ENCODE measurements around the gene SCRN1. TPM values are rescaled to one million over a fixed set of nuclear protein-coding genes. Genes with fewer than 3 reads are reported as not detected.

Gene SCRN1
- total RNA-seq, 2 experiments from 2014 or later = 3.8 to 4.4 TPM

DNA sequence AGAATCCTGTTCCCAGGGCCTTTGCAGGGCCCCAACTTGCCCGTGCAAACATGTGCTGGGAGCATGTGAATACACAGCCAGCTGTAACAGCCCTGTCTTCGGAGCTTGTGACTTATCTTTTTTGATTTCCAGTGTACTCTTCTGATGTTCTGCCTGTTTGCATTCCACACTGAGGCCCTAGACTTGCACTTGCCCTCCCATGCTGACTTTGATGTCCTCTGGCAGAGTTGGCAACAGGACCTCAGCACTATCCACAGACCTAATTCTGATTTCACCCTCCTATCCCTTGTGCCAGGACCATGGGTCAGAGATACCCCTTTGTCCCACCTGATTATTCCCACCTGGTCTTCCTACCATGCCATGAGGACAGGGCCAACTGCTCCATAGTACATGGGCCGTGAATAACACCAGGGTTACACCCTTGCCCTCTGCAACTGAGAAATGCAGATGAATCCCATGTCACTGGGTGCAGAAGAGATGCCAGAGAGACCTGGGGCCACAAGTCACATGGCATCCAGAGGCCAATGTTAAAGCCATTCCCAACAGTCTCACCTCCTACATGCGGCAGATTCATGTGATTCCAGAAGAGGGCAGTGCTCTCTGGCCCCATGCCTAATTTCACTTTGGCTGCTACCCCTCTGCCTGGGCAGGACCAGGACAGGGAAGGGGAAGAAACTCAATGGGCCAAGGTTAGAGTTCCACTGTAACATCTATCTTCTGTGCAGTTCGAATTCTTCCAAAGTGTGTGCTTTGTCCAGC lies 43.0 kb downstream of the SCRN1 start:
- ATAC-seq (no peak), DNase-seq (no peak)
- POLR2A ChIA-PET = no interaction called here
- Mint-ChIP-seq H3K36me3 (ENCODE audit: low read depth) (no peaks in the 10 kb centered on the region), H3K27me3 (peaks cover 1% of the 10 kb centered on the region), H3K27ac (no peak overlapping the region), H3K4me3 (no peak overlapping the region), H3K9me3 (ENCODE audit: low read depth) (no peaks in the 10 kb centered on the region), H3K4me1 (no peaks in the 10 kb centered on the region)
- intact Hi-C loops (cut with DNase I, micrococcal nuclease) = no loop called here
- CTCF ChIA-PET = interaction anchor here (0.6 to 1.6 kb wide), 4 partner anchors 25 to 449 kb away, joined by 3 to 6 read pairs (median 4); no protein-coding TSS in a partner anchor

DNA sequence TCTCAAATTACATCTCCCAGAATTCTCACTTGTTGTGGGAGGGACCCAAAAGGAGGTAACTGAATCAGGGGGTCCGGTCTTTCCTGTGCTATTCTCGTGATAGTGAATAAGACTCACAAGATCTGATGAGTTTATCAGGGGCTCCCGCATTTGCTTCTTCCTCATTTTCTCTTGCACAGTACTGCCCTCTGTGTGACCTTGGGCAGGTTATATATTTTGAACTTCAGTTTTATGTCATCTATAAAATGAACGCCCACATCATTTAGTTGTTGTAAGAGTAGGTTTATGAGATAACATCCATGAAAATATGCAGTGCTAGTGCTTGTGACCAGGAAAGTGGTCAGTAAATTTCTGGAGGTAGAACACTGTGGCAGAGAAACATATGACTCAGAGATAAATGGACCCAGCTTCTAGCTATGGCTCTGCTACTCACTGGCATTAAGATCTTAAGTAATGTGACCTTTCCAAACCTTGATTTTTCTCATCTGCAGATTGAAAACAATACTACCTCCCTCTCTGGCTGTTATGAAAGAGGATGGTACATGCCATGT lies 44.3 kb downstream of the SCRN1 start:
- Mint-ChIP-seq H3K4me1 (no peaks in the 10 kb centered on the region), H3K36me3 (ENCODE audit: low read depth) (no peaks in the 10 kb centered on the region), H3K4me3 (no peak overlapping the region), H3K27ac (no peak overlapping the region), H3K9me3 (ENCODE audit: low read depth) (no peaks in the 10 kb centered on the region), H3K27me3 (no peaks in the 10 kb centered on the region)
- CTCF ChIA-PET = interaction anchor here (0.6 to 1.6 kb wide), 4 partner anchors 24 to 1174 kb away, joined by 3 to 4 read pairs (median 3); no protein-coding TSS in a partner anchor
- intact Hi-C loops (cut with DNase I, micrococcal nuclease) = no loop called here
- POLR2A ChIA-PET = no interaction called here
- ATAC-seq (no peak), DNase-seq (no peak)

DNA sequence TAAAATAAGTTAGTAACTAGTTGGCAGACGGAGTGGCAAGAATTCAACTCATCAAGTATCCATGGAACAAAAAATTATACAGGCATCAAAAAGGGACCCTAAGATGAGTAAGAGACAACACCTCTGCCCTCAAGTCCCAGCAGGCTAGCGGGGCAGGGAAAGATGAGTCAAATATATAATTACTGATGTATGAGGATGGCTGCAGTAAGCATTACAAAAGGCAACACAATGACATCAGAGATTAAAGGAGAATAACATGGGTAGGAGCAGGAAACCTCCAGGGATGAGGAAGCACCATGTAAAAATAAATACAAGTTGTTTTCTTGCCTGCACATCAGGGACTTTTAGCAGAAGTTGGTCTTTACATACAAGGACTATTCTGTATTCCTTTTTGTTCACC lies 49.4 kb downstream of the SCRN1 start:
- no peaks in the 10 kb centered on the region for H3K36me3 Mint-ChIP-seq (ENCODE audit: low read depth)
- H3K4me1 Mint-ChIP-seq = no peaks in the 10 kb centered on the region
- DNase-seq (no peak), ATAC-seq (no peak)
- ChIA-PET CTCF (interaction anchor here (0.6 kb wide), 1 partner anchor 18 kb away, joined by 3 read pairs; no protein-coding TSS in a partner anchor), POLR2A (no interaction called here)
- H3K4me3 Mint-ChIP-seq = no peak overlapping the region
- intact Hi-C loops (cut with DNase I, micrococcal nuclease) = no loop called here
- H3K27me3 Mint-ChIP-seq = no peaks in the 10 kb centered on the region
- no peak overlapping the region for H3K27ac Mint-ChIP-seq
- H3K9me3 Mint-ChIP-seq (ENCODE audit: low read depth) = no peaks in the 10 kb centered on the region

DNA sequence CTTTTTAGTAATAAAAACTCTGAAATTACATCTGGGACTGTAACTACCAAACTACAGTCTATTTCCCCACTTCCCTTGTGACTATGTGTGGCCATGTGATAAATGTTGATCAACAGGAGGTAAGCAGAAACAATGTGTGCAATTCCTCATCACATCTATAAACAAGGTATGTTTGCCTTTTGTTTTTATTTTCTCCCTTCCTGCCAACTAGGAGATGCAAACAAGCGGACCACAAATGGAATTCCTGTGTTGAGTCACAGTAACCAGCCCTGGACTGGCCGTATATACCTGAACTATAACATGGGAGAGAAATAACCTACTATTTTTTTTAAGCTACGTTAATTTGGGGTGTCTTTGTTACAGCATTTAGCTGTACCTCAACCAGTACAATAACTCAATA lies 52.5 kb downstream of the SCRN1 start:
- CTCF ChIA-PET = no interaction called here

DNA sequence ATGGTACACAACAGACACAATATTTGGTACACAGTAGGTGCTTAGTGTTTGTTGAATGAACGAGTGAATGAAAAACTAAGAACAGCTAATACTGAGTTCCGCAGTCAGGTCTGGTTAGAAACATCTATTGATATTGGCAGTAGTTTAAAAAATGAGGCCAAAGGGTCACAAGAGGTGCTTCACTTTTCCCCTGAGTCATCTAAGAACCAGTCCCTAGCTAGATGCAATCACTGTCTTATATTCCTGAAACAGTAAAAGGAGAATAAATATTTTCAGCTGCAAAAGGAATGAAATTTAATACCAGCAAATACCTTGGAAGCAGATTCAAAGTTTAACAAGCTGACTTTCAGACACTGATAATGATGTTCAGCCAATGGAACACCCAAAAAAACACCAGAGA lies 54.5 kb downstream of the SCRN1 start:
- no peak for ATAC-seq
- Mint-ChIP-seq H3K9me3 (ENCODE audit: low read depth) (no peaks in the 10 kb centered on the region), H3K27me3 (no peaks in the 10 kb centered on the region), H3K27ac (no peak overlapping the region), H3K4me3 (no peak overlapping the region), H3K4me1 (no peaks in the 10 kb centered on the region), H3K36me3 (ENCODE audit: low read depth) (no peaks in the 10 kb centered on the region)
- POLR2A ChIA-PET = no interaction called here
- DNase-seq = no peak
- CTCF ChIA-PET = interaction anchor here (0.9 to 1.3 kb wide), 2 partner anchors 11 to 14 kb away, joined by 3 to 6 read pairs; no protein-coding TSS in a partner anchor
- intact Hi-C loops (cut with DNase I, micrococcal nuclease) = no loop called here

More for the DNA sequence above, 52.5 kb downstream of the SCRN1 start:
- POLR2A ChIA-PET = no interaction called here
- Mint-ChIP-seq H3K4me1 (no peaks in the 10 kb centered on the region), H3K4me3 (no peak overlapping the region), H3K27me3 (no peaks in the 10 kb centered on the region), H3K9me3 (ENCODE audit: low read depth) (no peaks in the 10 kb centered on the region), H3K27ac (no peak overlapping the region), H3K36me3 (ENCODE audit: low read depth) (no peaks in the 10 kb centered on the region)
- DNase-seq (no peak), ATAC-seq (no peak)
- intact Hi-C loops (cut with DNase I, micrococcal nuclease) = no loop called here

DNA sequence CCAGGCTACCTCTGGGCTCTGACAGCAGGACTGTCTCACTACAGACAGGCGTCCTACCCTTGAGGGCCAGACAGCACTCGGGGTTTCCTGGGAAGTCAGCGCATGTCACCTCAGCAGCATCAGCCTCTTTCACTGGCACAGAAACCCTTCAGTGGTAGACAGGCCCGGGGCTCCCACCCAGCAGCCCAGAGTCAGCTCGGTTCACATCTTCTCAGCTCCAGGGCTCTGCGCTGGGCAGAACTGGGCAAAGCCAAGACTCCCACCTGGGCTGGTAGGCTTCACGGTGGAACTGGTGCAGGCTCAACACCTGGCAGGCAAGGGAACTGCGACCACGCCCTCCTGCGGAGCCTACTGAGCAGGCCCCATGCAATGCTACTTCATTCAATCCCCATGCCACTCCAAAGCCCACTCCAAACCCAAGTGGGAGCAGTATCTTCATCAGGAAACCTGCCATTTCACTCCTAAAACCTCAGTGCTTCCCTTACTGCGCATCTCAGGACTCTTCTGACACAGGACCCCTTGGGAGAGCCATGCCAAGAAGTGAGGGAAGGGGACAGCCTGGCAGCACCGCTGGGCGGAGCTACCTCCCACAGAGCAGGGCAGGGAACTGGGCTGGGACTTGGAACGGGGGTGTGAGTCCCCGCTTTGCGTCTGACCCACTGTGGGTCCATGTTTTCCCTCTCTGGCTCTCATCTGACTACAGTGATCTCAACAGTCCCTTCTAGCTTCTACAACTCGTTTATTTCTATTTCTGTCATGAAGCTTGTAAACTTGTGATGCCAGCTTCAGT lies 60.4 kb downstream of the SCRN1 start:
- Mint-ChIP-seq H3K27ac (no peak overlapping the region), H3K9me3 (ENCODE audit: low read depth) (no peaks in the 10 kb centered on the region), H3K4me3 (no peak overlapping the region), H3K36me3 (ENCODE audit: low read depth) (peaks cover 2% of the 10 kb centered on the region), H3K4me1 (peaks cover 6% of the 10 kb centered on the region), H3K27me3 (no peaks in the 10 kb centered on the region)
- ATAC-seq (no peak), DNase-seq (no peak)
- CTCF ChIA-PET = interaction anchor here (1.4 kb wide), 1 partner anchor 8 kb away, joined by 5 read pairs; no protein-coding TSS in a partner anchor
- intact Hi-C loops (cut with DNase I, micrococcal nuclease) = no loop called here
- POLR2A ChIA-PET = no interaction called here

DNA sequence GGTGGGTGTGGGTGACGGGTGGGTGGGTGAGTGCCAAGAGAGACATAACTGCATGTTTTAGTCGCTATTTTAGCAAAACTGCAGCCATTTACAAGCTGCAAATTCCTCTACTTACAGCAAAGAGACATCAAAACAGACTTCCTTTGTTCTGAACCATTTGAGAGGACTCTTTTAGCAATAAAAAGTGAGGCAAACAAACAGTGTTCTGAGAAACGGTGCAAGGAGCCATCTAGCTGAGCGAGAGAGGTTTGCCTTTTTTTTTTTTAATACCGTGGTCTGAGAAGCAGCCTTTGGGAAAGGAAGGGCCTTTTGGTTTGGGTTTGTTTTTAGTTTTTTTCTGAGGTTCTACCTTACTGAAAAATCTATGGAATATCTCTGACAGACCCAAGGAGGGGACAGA lies 62.9 kb downstream of the SCRN1 start:
- H3K4me1 Mint-ChIP-seq = peaks cover 6% of the 10 kb centered on the region
- peaks cover 2% of the 10 kb centered on the region for H3K36me3 Mint-ChIP-seq (ENCODE audit: low read depth)
- ATAC-seq (no peak), DNase-seq (no peak)
- no peak overlapping the region for H3K27ac Mint-ChIP-seq
- ChIA-PET POLR2A (no interaction called here), CTCF (no interaction called here)
- H3K4me3 Mint-ChIP-seq = no peak overlapping the region
- H3K27me3 Mint-ChIP-seq = no peaks in the 10 kb centered on the region
- H3K9me3 Mint-ChIP-seq (ENCODE audit: low read depth) = no peaks in the 10 kb centered on the region
- intact Hi-C loops (cut with DNase I, micrococcal nuclease) = no loop called here

DNA sequence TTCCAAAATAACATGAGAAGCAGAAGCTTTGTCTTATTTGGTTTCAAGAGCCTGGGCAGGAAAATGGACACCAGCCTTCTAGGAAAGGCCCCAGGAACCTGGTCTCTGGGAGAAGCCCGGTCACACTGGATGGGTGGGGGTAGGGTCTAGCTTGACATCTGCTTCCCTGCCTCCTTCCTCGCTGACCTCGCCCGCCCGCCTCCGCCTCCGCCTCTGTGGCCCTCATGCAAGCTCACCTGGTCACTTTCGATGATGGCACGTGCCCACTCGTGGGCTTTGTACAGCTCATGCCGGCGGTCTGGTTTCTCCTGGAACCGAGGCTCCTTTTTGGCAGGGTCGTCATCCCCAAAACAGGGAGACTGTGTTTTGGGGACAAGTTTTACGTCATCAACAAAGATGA lies 63.4 kb downstream of the SCRN1 start:
- ChIA-PET CTCF (no interaction called here), POLR2A (no interaction called here)
- no peaks in the 10 kb centered on the region for H3K27me3 Mint-ChIP-seq
- no peak overlapping the region for H3K4me3 Mint-ChIP-seq
- DNase-seq (no peak), ATAC-seq (no peak)
- intact Hi-C loops (cut with DNase I, micrococcal nuclease) = no loop called here
- no peaks in the 10 kb centered on the region for H3K9me3 Mint-ChIP-seq (ENCODE audit: low read depth)
- peaks cover 2% of the 10 kb centered on the region for H3K36me3 Mint-ChIP-seq (ENCODE audit: low read depth)
- peaks cover 6% of the 10 kb centered on the region for H3K4me1 Mint-ChIP-seq
- H3K27ac Mint-ChIP-seq = no peak overlapping the region

DNA sequence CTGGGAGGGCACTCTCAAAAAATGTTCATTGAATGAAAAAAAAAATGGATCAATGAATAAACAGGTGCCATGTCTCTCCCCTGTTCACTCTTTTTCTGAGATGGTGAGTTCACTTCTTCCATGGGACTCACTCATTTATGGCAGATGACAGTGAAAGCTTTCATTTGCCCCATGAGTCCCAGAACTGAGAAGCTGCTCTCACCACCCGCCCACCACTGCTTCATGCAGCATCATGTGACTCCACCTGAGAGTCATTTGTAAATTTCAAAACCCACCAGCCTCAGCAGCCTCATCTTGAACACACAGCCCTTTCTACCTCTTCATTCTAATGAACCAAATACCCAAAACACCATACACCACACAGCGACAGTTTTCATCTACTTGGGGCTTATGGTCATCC lies 64.9 kb downstream of the SCRN1 start:
- CTCF ChIA-PET = interaction anchor here (0.6 to 0.9 kb wide), 2 partner anchors 154 to 224 kb away, joined by 4 to 5 read pairs; no protein-coding TSS in a partner anchor
- peak; percentile 65 for DNase-seq
- H3K4me3 Mint-ChIP-seq = no peak overlapping the region
- peak overlapping the region; percentile 61 for H3K27ac Mint-ChIP-seq
- intact Hi-C loops (cut with DNase I, micrococcal nuclease) = loop anchor here (5.0 kb wide), 2 partner anchors 138 to 287 kb away; no protein-coding TSS in a partner anchor
- no peaks in the 10 kb centered on the region for H3K9me3 Mint-ChIP-seq (ENCODE audit: low read depth)
- POLR2A ChIA-PET = interaction anchor here (0.7 kb wide), 1 partner anchor 17 kb away, joined by 3 read pairs; no protein-coding TSS in a partner anchor
- H3K36me3 Mint-ChIP-seq (ENCODE audit: low read depth) = peaks cover 2% of the 10 kb centered on the region
- ATAC-seq = peak; percentile 84
- peaks cover 6% of the 10 kb centered on the region for H3K4me1 Mint-ChIP-seq
- H3K27me3 Mint-ChIP-seq = no peaks in the 10 kb centered on the region

DNA sequence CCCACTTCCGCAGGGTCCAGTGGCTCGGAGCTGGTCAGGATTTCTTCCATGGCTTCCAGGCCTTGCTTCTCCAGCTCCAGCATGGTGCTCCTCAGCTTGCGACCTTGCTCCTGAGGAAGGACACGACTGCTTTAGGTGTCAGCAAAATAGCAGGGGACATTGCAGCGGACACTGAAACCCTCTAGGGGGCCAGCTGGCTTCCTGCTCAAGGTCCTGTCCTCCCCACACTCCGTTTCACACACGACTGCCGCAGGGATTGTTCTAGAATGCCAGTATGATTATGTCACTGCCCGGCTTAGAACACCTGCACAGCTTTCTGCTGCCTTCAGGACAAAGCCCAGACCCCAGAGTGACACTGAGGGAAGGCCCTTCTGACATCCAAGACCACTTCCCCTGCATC lies 65.6 kb downstream of the SCRN1 start:
- ChIA-PET POLR2A (no interaction called here), CTCF (interaction anchor here (0.6 to 0.9 kb wide), 3 partner anchors 11 to 225 kb away, joined by 3 to 5 read pairs (median 4); no protein-coding TSS in a partner anchor)
- intact Hi-C loops (cut with DNase I, micrococcal nuclease) = loop anchor here (5.0 kb wide), 2 partner anchors 138 to 287 kb away; no protein-coding TSS in a partner anchor
- Mint-ChIP-seq H3K9me3 (ENCODE audit: low read depth) (no peaks in the 10 kb centered on the region), H3K4me3 (no peak overlapping the region), H3K36me3 (ENCODE audit: low read depth) (peaks cover 2% of the 10 kb centered on the region), H3K27me3 (no peaks in the 10 kb centered on the region), H3K4me1 (peaks cover 6% of the 10 kb centered on the region), H3K27ac (no peak overlapping the region)
- no peak for ATAC-seq
- DNase-seq = no peak

DNA sequence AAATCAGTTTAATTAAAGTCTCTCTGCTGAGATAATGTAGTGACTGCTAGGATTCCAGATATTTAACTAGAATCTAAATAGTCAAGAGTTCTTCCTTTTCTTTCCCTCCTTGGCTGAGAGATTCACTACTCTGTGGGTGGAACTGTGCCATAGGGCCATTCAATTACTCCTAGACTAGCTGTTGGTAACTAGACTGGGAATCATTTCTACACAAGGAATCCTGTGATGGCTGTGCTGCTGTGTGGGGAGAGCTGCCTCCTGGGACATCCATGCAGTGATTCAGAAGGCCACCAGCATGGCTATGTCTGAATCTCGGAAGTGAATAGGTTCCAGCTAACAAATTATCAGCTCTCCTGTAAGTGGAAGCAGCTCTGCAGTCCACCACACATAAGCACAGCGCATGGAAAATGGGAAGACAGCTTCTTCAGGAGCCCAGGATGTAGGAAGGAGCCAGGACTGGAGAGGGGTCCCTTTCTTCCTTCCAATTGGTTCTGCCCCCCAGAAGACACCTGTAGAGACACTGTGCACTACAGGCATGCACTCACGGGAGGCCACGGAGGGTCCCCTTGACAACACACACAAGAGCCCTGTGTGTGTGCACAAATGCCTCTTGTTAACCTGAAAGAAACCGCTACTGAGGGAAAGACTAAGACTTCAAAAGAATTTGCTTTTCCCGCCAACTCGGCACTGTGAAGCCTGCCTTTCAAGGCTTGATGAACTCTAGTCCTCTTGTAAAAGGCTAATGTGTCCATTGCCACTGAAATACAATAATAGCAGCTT lies 66.5 kb downstream of the SCRN1 start:
- no peaks in the 10 kb centered on the region for H3K9me3 Mint-ChIP-seq (ENCODE audit: low read depth)
- no peak overlapping the region for H3K4me3 Mint-ChIP-seq
- peaks cover 6% of the 10 kb centered on the region for H3K4me1 Mint-ChIP-seq
- H3K36me3 Mint-ChIP-seq (ENCODE audit: low read depth) = peaks cover 2% of the 10 kb centered on the region
- DNase-seq (no peak), ATAC-seq (no peak)
- ChIA-PET CTCF (interaction anchor here (0.5 to 3.0 kb wide), 4 partner anchors 58 to 226 kb away, joined by 3 to 13 read pairs (median 3); no protein-coding TSS in a partner anchor), POLR2A (no interaction called here)
- intact Hi-C loops (cut with DNase I, micrococcal nuclease) = loop anchor here (5.0 kb wide), 2 partner anchors 139 to 286 kb away; no protein-coding TSS in a partner anchor
- H3K27me3 Mint-ChIP-seq = no peaks in the 10 kb centered on the region
- H3K27ac Mint-ChIP-seq = no peak overlapping the region
